ENCODE results near the gene ERAS.

- TF ChIP-seq POLR2AphosphoS5 (IDR thresholded peaks at IDR 0.05; ENCODE audit: low read depth, low read length) = no peak
- no peak for TF ChIP-seq TAF1 (IDR thresholded peaks at IDR 0.05; ENCODE audit: borderline replicate concordance, low read depth, low read length)
- no peak for TF ChIP-seq POLR2A (IDR thresholded peaks at IDR 0.05; ENCODE audit: low read depth, low read length)
Measured at GRCh38 chrX:48831909-48832291, 5.6 kb downstream of the ERAS start.
